ENCODE results near the gene CRLF2. TPM values are rescaled to one million over a fixed set of nuclear protein-coding genes. Genes with fewer than 3 reads are reported as not detected.
"Not testable (repeated sequence)": the region's sequence is repeated elsewhere in the genome, so short reads cannot be mapped to it uniquely, and the experiment has no call there.

CRLF2 gene
- total and polyA plus RNA-seq, 4 donors = 0.23 to 0.42 TPM; not detected in 2

DNA sequence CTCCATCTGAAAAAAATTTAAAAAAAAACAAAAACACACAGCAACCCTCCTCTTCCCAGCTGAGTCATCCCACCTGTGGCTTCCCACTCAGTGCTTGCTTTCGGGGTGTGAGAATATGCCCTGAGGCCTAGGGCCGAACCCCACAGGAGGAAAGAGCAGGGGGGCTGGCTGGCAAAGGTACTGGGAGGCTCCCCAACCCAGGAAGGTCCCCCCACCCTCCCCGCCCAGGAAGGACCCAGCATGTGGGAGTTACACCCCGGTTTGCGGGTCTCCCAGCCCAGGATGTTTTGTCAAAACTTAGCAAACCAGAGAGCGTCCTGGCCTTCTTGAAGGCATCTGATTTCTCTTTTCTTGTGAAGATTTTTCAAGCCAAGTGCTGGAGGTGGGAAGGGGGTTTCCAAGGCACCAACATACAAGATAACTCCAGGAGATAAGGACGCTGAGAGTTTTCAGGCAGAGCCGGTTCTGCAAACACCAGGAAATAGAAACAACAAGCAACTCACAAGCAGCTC lies 30.5 kb upstream of the CRLF2 start:
- no peaks in the 10 kb centered on the region for H3K36me3 ChIP-seq (ENCODE audit: control insufficient read depth in 1 of 2, insufficient read depth in 2 of 2, low read length in 1 of 2)
- DNase-seq (peak in 1 of 2 donors; percentile 28), ATAC-seq (ENCODE audit: low FRiP score) (no peak)
- H3K4me3 ChIP-seq (ENCODE audit: low read length in 2 of 2) = no peak overlapping the region
- WGBS, 2 donors = 42% methylated on average over 8 of the region's 8 CpGs
- H3K27ac ChIP-seq (ENCODE audit: low read depth in 1 of 2, low read length in 2 of 2) = no peak overlapping the region
- intact Hi-C loops (cut with DNase I) = no loop called here
- H3K4me1 ChIP-seq (ENCODE audit: control insufficient read depth in 1 of 2, insufficient read depth in 2 of 2, low read length in 2 of 2) = no peaks in the 10 kb centered on the region
- H3K9me3 ChIP-seq (ENCODE audit: control insufficient read depth, low read length) = no peaks in the 10 kb centered on the region
- no peaks in the 10 kb centered on the region for H3K27me3 ChIP-seq (ENCODE audit: control insufficient read depth in 1 of 2, insufficient read depth in 2 of 2, low read length in 1 of 2)

DNA sequence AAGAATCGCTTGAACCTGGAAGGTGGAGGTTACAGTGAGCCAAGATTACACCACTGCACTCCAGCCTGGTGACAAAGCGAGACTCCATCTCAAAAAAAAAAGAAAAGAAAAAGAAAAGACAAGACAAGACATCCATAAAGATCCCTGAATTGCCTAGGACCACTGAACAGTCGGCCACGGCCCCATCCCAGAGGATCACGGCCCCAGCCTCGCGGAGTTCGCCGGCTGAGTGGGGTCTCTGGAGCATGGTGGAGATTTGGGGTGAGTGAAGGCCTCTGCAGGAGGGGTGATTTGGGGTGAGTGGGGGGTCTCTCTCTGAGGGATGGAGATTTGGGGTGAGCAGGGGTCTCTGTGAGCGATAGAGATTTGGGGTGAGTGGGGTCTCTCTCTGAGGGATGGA lies 28.1 kb upstream of the CRLF2 start:
- H3K4me1 ChIP-seq (ENCODE audit: control insufficient read depth in 1 of 2, insufficient read depth in 2 of 2, low read length in 2 of 2); H3K36me3 ChIP-seq (ENCODE audit: control insufficient read depth in 1 of 2, insufficient read depth in 2 of 2, low read length in 1 of 2); H3K27ac ChIP-seq (ENCODE audit: low read depth in 1 of 2, low read length in 2 of 2); ATAC-seq (ENCODE audit: low FRiP score); H3K9me3 ChIP-seq (ENCODE audit: control insufficient read depth, low read length); H3K4me3 ChIP-seq (ENCODE audit: low read length in 2 of 2); intact Hi-C loops (cut with DNase I); H3K27me3 ChIP-seq (ENCODE audit: control insufficient read depth in 1 of 2, insufficient read depth in 2 of 2, low read length in 1 of 2): not testable (repeated sequence)
- DNase-seq = peak in 1 of 2 donors; percentile 72
- 86 to 95% methylated on average over 9 of the region's 10 CpGs for WGBS, 2 donors

DNA sequence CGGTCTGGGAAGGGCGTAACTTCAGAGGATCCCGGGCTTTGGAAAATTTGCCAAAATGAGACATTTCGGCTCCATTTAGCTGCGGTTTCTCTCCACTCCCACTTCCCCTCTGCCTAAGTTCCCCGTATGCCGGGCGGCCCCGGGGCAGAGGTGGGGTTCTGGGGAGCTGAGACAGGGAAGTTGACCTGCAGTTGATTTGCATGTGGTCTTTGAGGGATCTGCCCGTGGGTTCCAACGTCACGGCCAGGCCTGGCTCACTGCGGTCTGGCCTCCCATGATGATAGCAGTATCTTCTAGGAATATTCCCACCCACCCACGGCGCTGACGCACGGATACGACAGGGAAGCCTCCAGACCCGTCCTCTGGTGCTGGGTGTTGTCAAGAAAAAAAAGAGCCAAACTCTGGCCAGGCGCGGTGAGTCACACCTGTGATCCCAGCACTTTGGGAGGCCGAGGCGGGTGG lies 27.3 kb upstream of the CRLF2 start:
- H3K4me1 ChIP-seq (ENCODE audit: control insufficient read depth in 1 of 2, insufficient read depth in 2 of 2, low read length in 2 of 2) = no peaks in the 10 kb centered on the region
- H3K9me3 ChIP-seq (ENCODE audit: control insufficient read depth, low read length) = no peaks in the 10 kb centered on the region
- H3K27me3 ChIP-seq (ENCODE audit: control insufficient read depth in 1 of 2, insufficient read depth in 2 of 2, low read length in 1 of 2) = no peaks in the 10 kb centered on the region
- peak; percentile 54 for ATAC-seq (ENCODE audit: low FRiP score)
- intact Hi-C loops (cut with DNase I) = no loop called here
- peak; percentile 86 to 89 for DNase-seq
- H3K4me3 ChIP-seq (ENCODE audit: low read length in 2 of 2) = no peak overlapping the region
- H3K36me3 ChIP-seq (ENCODE audit: control insufficient read depth in 1 of 2, insufficient read depth in 2 of 2, low read length in 1 of 2) = no peaks in the 10 kb centered on the region
- H3K27ac ChIP-seq (ENCODE audit: low read depth in 1 of 2, low read length in 2 of 2) = no peak overlapping the region
- 88 to 90% methylated on average over 23 of the region's 23 CpGs for WGBS, 2 donors

DNA sequence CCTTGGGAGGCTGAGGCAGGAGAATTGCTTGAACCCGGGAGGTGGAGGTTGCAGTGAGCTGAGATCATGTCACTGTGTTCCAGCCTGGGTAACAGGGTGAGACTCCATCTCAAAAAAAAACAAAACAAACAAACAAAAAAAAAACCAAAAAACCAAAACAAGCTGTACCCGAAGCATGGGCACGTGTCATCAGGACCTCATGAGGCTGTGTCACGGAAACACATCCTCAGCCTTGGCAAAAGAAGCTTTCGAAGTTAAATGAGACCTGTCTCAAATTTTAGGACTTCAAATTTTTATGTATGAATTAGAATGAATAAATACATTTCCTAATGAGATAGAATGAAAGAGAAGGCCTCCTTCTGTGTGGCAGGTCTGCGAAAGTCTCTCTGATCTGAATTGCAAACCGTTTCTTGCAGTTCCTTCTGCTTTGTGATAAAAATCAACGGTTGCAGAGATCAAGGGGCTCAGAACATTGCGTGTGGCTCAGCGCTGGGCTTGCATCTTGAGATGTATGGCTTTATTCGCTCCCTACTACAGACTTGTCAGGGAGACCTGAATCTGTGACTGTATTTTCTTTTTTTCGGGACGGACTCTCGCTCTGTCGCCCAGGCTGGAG lies 19.5 kb upstream of the CRLF2 start:
- Histone ChIP-seq H3K27me3 (ENCODE audit: control insufficient read depth in 1 of 2, insufficient read depth in 2 of 2, low read length in 1 of 2) (no peaks in the 10 kb centered on the region), H3K4me3 (ENCODE audit: low read length in 2 of 2) (no peak overlapping the region), H3K4me1 (ENCODE audit: control insufficient read depth in 1 of 2, insufficient read depth in 2 of 2, low read length in 2 of 2) (no peaks in the 10 kb centered on the region), H3K27ac (ENCODE audit: low read depth in 1 of 2, low read length in 2 of 2) (no peak overlapping the region), H3K9me3 (ENCODE audit: control insufficient read depth, low read length) (no peaks in the 10 kb centered on the region), H3K36me3 (ENCODE audit: control insufficient read depth in 1 of 2, insufficient read depth in 2 of 2, low read length in 1 of 2) (no peaks in the 10 kb centered on the region)
- WGBS, 2 donors = 70 to 72% methylated on average over 15 of the region's 15 CpGs
- intact Hi-C loops (cut with DNase I) = no loop called here
- ATAC-seq (ENCODE audit: low FRiP score) (no peak), DNase-seq (peak in 1 of 2 donors; percentile 35)

DNA sequence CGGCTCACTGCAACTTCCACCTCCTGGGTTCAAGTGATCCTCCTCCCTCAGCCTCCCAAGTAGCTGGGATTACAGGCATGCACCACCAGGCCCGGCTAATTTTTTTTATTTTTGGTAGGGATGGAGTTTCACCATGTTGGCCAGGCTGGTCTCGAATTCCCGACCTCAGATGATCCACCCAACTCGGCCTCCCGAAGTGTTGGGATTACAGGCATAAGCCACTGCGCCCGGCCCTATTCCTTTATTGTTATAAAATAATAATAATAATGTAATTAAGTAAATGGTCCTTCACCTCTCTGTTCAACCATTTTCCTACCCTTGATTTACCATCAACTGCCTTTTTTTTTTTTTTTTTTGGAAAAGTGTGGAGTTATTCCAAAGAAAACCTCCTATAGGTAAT lies 15.7 kb upstream of the CRLF2 start:
- H3K27me3 ChIP-seq (ENCODE audit: control insufficient read depth in 1 of 2, insufficient read depth in 2 of 2, low read length in 1 of 2); H3K4me3 ChIP-seq (ENCODE audit: low read length in 2 of 2); ATAC-seq (ENCODE audit: low FRiP score); H3K9me3 ChIP-seq (ENCODE audit: control insufficient read depth, low read length); H3K36me3 ChIP-seq (ENCODE audit: control insufficient read depth in 1 of 2, insufficient read depth in 2 of 2, low read length in 1 of 2); intact Hi-C loops (cut with DNase I); H3K4me1 ChIP-seq (ENCODE audit: control insufficient read depth in 1 of 2, insufficient read depth in 2 of 2, low read length in 2 of 2); H3K27ac ChIP-seq (ENCODE audit: low read depth in 1 of 2, low read length in 2 of 2): not testable (repeated sequence)
- 86 to 90% methylated on average over 8 of the region's 8 CpGs for WGBS, 2 donors
- peak in 1 of 2 donors; percentile 43 for DNase-seq

DNA sequence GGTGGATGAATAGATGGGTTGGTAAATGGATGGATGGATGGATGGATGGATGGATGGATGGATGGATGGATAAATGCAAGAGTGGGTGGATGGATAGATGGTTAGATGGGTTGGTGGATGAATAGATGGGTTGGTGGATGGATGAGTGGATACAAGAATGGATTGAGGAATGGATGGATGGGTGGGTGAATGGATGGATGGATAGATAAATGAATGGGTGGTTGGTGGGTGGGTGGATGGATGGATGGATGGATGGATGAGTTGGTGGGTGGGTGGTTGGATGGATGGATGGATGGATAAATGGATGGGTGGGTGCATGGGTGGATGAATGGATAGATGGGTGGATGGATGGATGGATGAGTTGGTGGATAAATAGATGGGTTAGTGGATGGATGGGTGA lies 13.8 kb upstream of the CRLF2 start:
- intact Hi-C loops (cut with DNase I) = no loop called here
- ATAC-seq (ENCODE audit: low FRiP score) (no peak), DNase-seq (no peak)

DNA sequence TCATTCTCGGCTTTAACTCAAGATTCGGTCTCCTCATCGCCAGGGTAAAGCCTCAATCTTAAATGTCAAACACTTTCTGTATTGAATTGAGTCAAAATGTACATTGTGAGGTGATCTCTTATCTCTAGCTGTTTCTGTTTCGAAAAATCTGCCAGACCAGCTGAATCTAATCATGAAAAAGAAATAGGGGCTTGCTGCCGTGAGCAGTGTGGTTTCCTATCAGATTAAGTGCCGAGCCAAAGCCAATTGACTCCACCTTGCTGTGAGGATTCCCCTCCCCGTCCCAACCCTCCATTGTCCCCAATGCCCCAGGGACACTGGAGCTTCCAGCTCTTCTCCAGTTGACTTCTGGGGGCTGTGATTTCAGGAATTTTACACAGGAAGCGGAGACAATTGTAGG lies 12.5 kb upstream of the CRLF2 start:
- no peak for ATAC-seq (ENCODE audit: low FRiP score)

More for the DNA sequence above, 13.8 kb upstream of the CRLF2 start:
- Histone ChIP-seq H3K36me3 (ENCODE audit: control insufficient read depth in 1 of 2, insufficient read depth in 2 of 2, low read length in 1 of 2) (no peaks in the 10 kb centered on the region), H3K4me1 (ENCODE audit: control insufficient read depth in 1 of 2, insufficient read depth in 2 of 2, low read length in 2 of 2) (no peaks in the 10 kb centered on the region), H3K9me3 (ENCODE audit: control insufficient read depth, low read length) (peaks cover 9% of the 10 kb centered on the region), H3K4me3 (ENCODE audit: low read length in 2 of 2) (no peak overlapping the region), H3K27ac (ENCODE audit: low read depth in 1 of 2, low read length in 2 of 2) (no peak overlapping the region), H3K27me3 (ENCODE audit: control insufficient read depth in 1 of 2, insufficient read depth in 2 of 2, low read length in 1 of 2) (no peaks in the 10 kb centered on the region)

DNA sequence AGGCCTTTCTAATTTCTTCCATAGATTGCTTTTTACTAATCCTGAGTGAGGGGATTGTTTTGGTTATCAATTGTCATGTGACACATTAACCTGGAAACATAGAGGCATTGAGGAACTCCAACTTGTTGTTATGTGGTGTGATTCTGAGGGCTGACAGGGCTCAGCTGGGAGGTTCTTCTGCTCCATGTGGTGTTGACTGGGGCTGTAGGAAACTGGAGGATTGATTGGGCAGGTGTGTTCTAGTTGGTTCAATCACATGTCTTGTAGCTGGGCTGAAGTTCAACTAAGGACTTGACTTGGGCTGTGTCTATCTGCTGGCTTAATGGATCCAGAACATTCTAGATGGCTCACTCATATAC lies 10.8 kb upstream of the CRLF2 start:
- H3K9me3 ChIP-seq (ENCODE audit: control insufficient read depth, low read length) = peaks cover 9% of the 10 kb centered on the region
- intact Hi-C loops (cut with DNase I) = no loop called here
- H3K27me3 ChIP-seq (ENCODE audit: control insufficient read depth in 1 of 2, insufficient read depth in 2 of 2, low read length in 1 of 2) = no peaks in the 10 kb centered on the region
- H3K4me3 ChIP-seq (ENCODE audit: low read length in 2 of 2) = no peak overlapping the region
- no peak for ATAC-seq (ENCODE audit: low FRiP score)
- no peaks in the 10 kb centered on the region for H3K4me1 ChIP-seq (ENCODE audit: control insufficient read depth in 1 of 2, insufficient read depth in 2 of 2, low read length in 2 of 2)
- no peak for DNase-seq
- H3K36me3 ChIP-seq (ENCODE audit: control insufficient read depth in 1 of 2, insufficient read depth in 2 of 2, low read length in 1 of 2) = no peaks in the 10 kb centered on the region
- H3K27ac ChIP-seq (ENCODE audit: low read depth in 1 of 2, low read length in 2 of 2) = no peak overlapping the region

More for the DNA sequence above, 12.5 kb upstream of the CRLF2 start:
- peaks cover 9% of the 10 kb centered on the region for H3K9me3 ChIP-seq (ENCODE audit: control insufficient read depth, low read length)
- H3K4me3 ChIP-seq (ENCODE audit: low read length in 2 of 2) = no peak overlapping the region
- H3K27ac ChIP-seq (ENCODE audit: low read depth in 1 of 2, low read length in 2 of 2) = no peak overlapping the region
- no peaks in the 10 kb centered on the region for H3K4me1 ChIP-seq (ENCODE audit: control insufficient read depth in 1 of 2, insufficient read depth in 2 of 2, low read length in 2 of 2)
- no peaks in the 10 kb centered on the region for H3K27me3 ChIP-seq (ENCODE audit: control insufficient read depth in 1 of 2, insufficient read depth in 2 of 2, low read length in 1 of 2)
- 47 to 48% methylated on average over 8 of the region's 8 CpGs for WGBS, 2 donors
- H3K36me3 ChIP-seq (ENCODE audit: control insufficient read depth in 1 of 2, insufficient read depth in 2 of 2, low read length in 1 of 2) = no peaks in the 10 kb centered on the region
- intact Hi-C loops (cut with DNase I) = no loop called here
- DNase-seq = peak in 1 of 2 donors; percentile 21

DNA sequence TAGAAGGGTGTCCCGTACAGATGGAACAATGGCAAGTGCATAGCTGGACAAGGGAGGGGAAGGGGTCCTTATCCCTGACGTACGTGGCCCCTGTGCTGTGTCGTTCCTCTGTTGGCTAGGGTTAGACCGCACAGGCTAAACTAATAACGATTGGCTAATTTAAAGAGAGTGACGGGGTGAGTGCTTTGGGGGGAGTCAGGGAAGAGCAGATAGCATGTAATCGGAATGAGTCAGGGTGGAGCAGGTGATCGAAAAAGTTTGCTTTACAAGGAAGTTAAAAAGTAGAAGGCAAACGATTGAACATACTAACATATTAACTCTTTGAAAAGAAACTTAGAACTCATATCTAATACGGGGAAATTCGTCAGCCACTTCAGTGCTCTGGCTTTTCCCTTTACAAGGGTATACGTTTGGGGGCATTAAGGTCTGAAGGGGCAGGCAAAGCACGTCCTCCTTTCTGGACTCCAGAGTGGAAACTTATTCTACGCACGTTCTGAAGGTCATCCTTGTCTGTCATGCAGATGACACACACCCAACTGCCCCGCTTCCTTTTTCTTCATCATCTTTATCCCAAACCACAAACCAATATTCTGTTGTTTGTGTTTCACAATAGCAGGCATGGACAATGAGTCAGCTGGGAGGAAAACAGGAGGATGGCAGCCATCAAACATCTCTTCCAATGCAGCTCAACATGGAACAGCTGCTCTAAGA lies 10.2 kb upstream of the CRLF2 start:
- H3K27me3 ChIP-seq (ENCODE audit: control insufficient read depth in 1 of 2, insufficient read depth in 2 of 2, low read length in 1 of 2) = no peaks in the 10 kb centered on the region
- no peaks in the 10 kb centered on the region for H3K4me1 ChIP-seq (ENCODE audit: control insufficient read depth in 1 of 2, insufficient read depth in 2 of 2, low read length in 2 of 2)
- H3K27ac ChIP-seq (ENCODE audit: low read depth in 1 of 2, low read length in 2 of 2) = no peak overlapping the region
- intact Hi-C loops (cut with DNase I) = no loop called here
- WGBS, 2 donors = 84 to 85% methylated on average over 17 of the region's 17 CpGs
- ATAC-seq (ENCODE audit: low FRiP score) = no peak
- no peak overlapping the region for H3K4me3 ChIP-seq (ENCODE audit: low read length in 2 of 2)
- DNase-seq = no peak
- H3K9me3 ChIP-seq (ENCODE audit: control insufficient read depth, low read length) = peaks cover 9% of the 10 kb centered on the region
- H3K36me3 ChIP-seq (ENCODE audit: control insufficient read depth in 1 of 2, insufficient read depth in 2 of 2, low read length in 1 of 2) = no peaks in the 10 kb centered on the region

Data from aorta (tissue), 5 donors.